Measurements from ENCODE around the gene RFC4. TPM values are rescaled to one million over a fixed set of nuclear protein-coding genes. Genes with fewer than 3 reads are reported as not detected.
"Not testable (repeated sequence)": the region's sequence is repeated elsewhere in the genome, so short reads cannot be mapped to it uniquely, and the experiment has no call there.

The RFC4 gene, protein sequence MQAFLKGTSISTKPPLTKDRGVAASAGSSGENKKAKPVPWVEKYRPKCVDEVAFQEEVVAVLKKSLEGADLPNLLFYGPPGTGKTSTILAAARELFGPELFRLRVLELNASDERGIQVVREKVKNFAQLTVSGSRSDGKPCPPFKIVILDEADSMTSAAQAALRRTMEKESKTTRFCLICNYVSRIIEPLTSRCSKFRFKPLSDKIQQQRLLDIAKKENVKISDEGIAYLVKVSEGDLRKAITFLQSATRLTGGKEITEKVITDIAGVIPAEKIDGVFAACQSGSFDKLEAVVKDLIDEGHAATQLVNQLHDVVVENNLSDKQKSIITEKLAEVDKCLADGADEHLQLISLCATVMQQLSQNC
- 10 to 100 TPM; 17.7 to 19.5 (median 18.1) TPM for polyA plus RNA-seq

GRCh38 chr3:186806089-186807055 is at the start of gene RFC4:
Gene RFC4, minus strand, starts transcription at chr3:186806482. Its CDS starts 1,769 bp downstream, at chr3:186804713.
- Mint-ChIP-seq H3K27me3 (ENCODE audit: low read depth in 3 of 3) (peaks cover 0 to 4% (median 2%) of the 10 kb centered on the region in 3 donors), H3K9me3 (peaks cover 0 to 2% (median 0%) of the 10 kb centered on the region in 6 donors), H3K4me1 (peaks cover 21 to 29% of the 10 kb centered on the region in 2 donors), H3K4me3 (peak within 1 kb of the TSS; percentile 94 to 96 (median 95)), H3K36me3 (peaks cover 3 to 6% (median 3%) of the 10 kb centered on the region in 3 donors), H3K27ac (peak within 1 kb of the TSS; percentile 91 to 95 (median 93))
- peak; percentile 76 to 79 (median 77) for DNase-seq

DNA sequence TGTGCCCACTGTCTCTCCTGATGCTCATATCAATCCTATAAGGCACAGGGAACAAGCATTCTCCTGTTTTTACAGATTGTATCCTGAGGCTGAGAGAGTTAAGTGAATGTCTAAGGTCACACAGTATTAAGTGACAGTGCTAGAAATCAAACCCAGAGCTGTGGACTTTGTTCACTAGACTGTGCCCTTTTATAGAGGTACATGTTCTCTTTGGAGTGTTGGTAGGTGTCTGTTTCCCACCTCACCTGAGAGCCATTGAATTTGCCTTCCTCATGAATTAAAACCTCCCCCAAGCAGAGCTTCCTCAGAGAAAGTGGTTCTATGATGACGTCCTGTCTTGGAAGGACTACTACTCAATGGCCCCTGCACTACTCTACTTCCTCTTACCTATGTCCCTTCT is 48.7 kb upstream of the RFC4 start:
- Mint-ChIP-seq H3K4me3 (no peak overlapping the region), H3K9me3 (peaks cover 0 to 5% (median 0%) of the 10 kb centered on the region in 6 donors), H3K4me1 (peaks cover 13 to 15% of the 10 kb centered on the region in 2 donors), H3K36me3 (peaks cover 0 to 9% (median 0%) of the 10 kb centered on the region in 3 donors), H3K27me3 (ENCODE audit: low read depth in 3 of 3) (peaks cover 0 to 2% (median 0%) of the 10 kb centered on the region in 3 donors), H3K27ac (no peak overlapping the region)
- no peak for DNase-seq

DNA sequence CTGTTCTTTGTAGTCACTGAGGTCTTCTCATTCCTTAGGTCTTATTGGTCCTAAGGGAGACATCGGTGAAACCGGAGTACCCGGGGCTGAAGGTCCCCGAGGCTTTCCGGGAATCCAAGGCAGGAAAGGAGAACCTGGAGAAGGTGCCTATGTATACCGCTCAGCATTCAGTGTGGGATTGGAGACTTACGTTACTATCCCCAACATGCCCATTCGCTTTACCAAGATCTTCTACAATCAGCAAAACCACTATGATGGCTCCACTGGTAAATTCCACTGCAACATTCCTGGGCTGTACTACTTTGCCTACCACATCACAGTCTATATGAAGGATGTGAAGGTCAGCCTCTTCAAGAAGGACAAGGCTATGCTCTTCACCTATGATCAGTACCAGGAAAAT is 47.9 kb upstream of the RFC4 start:
- peaks cover 20 to 23% of the 10 kb centered on the region in 2 donors for H3K4me1 Mint-ChIP-seq
- peaks cover 0 to 2% (median 0%) of the 10 kb centered on the region in 3 donors for H3K27me3 Mint-ChIP-seq (ENCODE audit: low read depth in 3 of 3)
- no peak overlapping the region for H3K4me3 Mint-ChIP-seq
- no peaks in the 10 kb centered on the region for H3K9me3 Mint-ChIP-seq
- peaks cover 0 to 8% (median 0%) of the 10 kb centered on the region in 3 donors for H3K36me3 Mint-ChIP-seq
- no peak for DNase-seq
- H3K27ac Mint-ChIP-seq, result no peak overlapping the region

- DNase-seq, result no peak
- Mint-ChIP-seq H3K4me3 (no peak overlapping the region), H3K9me3 (no peaks in the 10 kb centered on the region), H3K27ac (peak overlapping the region in 1 of 6 donors; percentile 24), H3K27me3 (ENCODE audit: low read depth in 3 of 3) (peaks cover 0 to 3% (median under 1%) of the 10 kb centered on the region in 3 donors), H3K36me3 (peaks cover 0 to 5% (median 0%) of the 10 kb centered on the region in 3 donors), H3K4me1 (peaks cover 20 to 24% of the 10 kb centered on the region in 2 donors)
These were observed 46.7 kb upstream of the RFC4 start for GRCh38 chr3:186852994-186853393.

- Mint-ChIP-seq H3K4me1 (peaks cover 20 to 24% of the 10 kb centered on the region in 2 donors), H3K27ac (peak overlapping the region in 2 of 6 donors; percentile 10 to 24)
- not testable (repeated sequence) for DNase-seq; H3K27me3 Mint-ChIP-seq (ENCODE audit: low read depth in 3 of 3); H3K9me3 Mint-ChIP-seq; H3K4me3 Mint-ChIP-seq; H3K36me3 Mint-ChIP-seq
These were observed 45.6 kb upstream of the RFC4 start for GRCh38 chr3:186851835-186852234.

- H3K27me3 Mint-ChIP-seq (ENCODE audit: low read depth in 3 of 3), result peaks cover 0 to 13% (median 12%) of the 10 kb centered on the region in 3 donors
- peak overlapping the region in 1 of 5 donors; percentile 28 for H3K4me3 Mint-ChIP-seq
- DNase-seq, result peak; percentile 55 to 59 (median 57)
- no peaks in the 10 kb centered on the region for H3K9me3 Mint-ChIP-seq
- peaks cover 20 to 24% of the 10 kb centered on the region in 2 donors for H3K4me1 Mint-ChIP-seq
- H3K36me3 Mint-ChIP-seq, result peaks cover 0 to 5% (median 0%) of the 10 kb centered on the region in 3 donors
- H3K27ac Mint-ChIP-seq, result no peak overlapping the region
These were observed 43.2 kb upstream of the RFC4 start for GRCh38 chr3:186849374-186849975.

GRCh38 chr3:186847437-186847836 is 41.2 kb upstream of the RFC4 start:
- Mint-ChIP-seq H3K4me3 (no peak overlapping the region), H3K27ac (no peak overlapping the region), H3K4me1 (peaks cover 19 to 24% of the 10 kb centered on the region in 2 donors), H3K27me3 (ENCODE audit: low read depth in 3 of 3) (peaks cover 0 to 12% (median 11%) of the 10 kb centered on the region in 3 donors), H3K9me3 (no peaks in the 10 kb centered on the region), H3K36me3 (no peaks in the 10 kb centered on the region)
- no peak for DNase-seq

- Mint-ChIP-seq H3K4me1 (peaks cover 8 to 13% of the 10 kb centered on the region in 2 donors), H3K27me3 (ENCODE audit: low read depth in 3 of 3) (peaks cover 0 to 12% (median 11%) of the 10 kb centered on the region in 3 donors), H3K4me3 (no peak overlapping the region), H3K36me3 (no peaks in the 10 kb centered on the region), H3K9me3 (no peaks in the 10 kb centered on the region), H3K27ac (no peak overlapping the region)
- DNase-seq, result no peak
These were observed 39.5 kb upstream of the RFC4 start for GRCh38 chr3:186845756-186846155.

- no peak overlapping the region for H3K4me3 Mint-ChIP-seq
- no peak for DNase-seq
- no peaks in the 10 kb centered on the region for H3K9me3 Mint-ChIP-seq
- no peaks in the 10 kb centered on the region for H3K36me3 Mint-ChIP-seq
- no peak overlapping the region for H3K27ac Mint-ChIP-seq
- peaks cover 7 to 9% of the 10 kb centered on the region in 2 donors for H3K4me1 Mint-ChIP-seq
- peaks cover 0 to 12% (median 11%) of the 10 kb centered on the region in 3 donors for H3K27me3 Mint-ChIP-seq (ENCODE audit: low read depth in 3 of 3)
These were observed 38.6 kb upstream of the RFC4 start for GRCh38 chr3:186844908-186845307.

DNA sequence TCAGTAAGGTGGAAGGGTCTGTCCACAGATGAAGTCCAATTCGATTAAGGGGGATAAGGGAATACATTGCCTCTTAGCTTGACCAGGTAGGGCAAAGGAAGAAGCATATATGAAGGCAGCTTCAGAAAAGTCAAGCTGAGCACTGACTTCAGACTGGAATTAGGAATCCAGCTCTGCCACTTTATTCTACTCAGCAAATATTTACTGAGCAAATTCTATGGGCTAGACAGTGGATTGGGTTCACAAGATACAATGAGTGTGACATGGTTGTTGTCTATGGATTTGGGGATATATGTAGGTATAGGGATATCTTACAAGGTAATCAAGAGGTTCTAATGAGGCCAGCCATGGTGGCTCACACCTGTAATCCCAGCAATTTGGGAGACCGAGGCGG is 36.8 kb upstream of the RFC4 start:
- H3K27ac Mint-ChIP-seq, result no peak overlapping the region
- H3K4me1 Mint-ChIP-seq, result no peaks in the 10 kb centered on the region
- no peaks in the 10 kb centered on the region for H3K36me3 Mint-ChIP-seq
- no peaks in the 10 kb centered on the region for H3K9me3 Mint-ChIP-seq
- DNase-seq, result no peak
- peaks cover 0 to 12% (median 10%) of the 10 kb centered on the region in 3 donors for H3K27me3 Mint-ChIP-seq (ENCODE audit: low read depth in 3 of 3)
- no peak overlapping the region for H3K4me3 Mint-ChIP-seq

GRCh38 chr3:186842426-186843038 is 36.2 kb upstream of the RFC4 start, which contains the start of gene ADIPOQ:
Gene ADIPOQ, plus strand, starts transcription at chr3:186842710. Its CDS starts 10,349 bp downstream, at chr3:186853059.
- Mint-ChIP-seq H3K36me3 (no peaks in the 10 kb centered on the region), H3K9me3 (no peaks in the 10 kb centered on the region), H3K27ac (no peak within 1 kb of the TSS), H3K4me1 (no peaks in the 10 kb centered on the region), H3K4me3 (no peak within 1 kb of the TSS), H3K27me3 (ENCODE audit: low read depth in 3 of 3) (peaks cover 0 to 11% (median 11%) of the 10 kb centered on the region in 3 donors)
- DNase-seq, result no peak

DNA sequence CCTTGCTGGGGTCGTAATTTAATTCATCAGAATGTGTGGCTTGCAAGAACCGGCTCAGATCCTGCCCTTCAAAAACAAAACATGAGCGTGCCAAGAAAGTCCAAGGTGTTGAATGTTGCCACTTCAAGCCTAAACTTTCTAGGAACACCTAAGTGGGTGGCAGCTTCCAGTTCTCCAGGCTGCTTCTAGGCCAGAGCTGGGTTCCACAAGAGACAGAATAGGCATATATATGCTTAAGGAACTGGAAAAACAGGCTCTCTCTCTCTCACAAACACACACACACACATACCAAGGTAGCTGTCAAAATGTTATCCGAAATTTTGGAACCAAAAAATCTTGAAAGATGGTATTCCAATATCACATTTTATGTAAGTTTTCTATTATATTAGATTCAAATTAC is 35.3 kb upstream of the RFC4 start:
- H3K36me3 Mint-ChIP-seq, result no peaks in the 10 kb centered on the region
- DNase-seq, result no peak
- H3K4me3 Mint-ChIP-seq, result no peak overlapping the region
- no peaks in the 10 kb centered on the region for H3K9me3 Mint-ChIP-seq
- peaks cover 0 to 10% (median 9%) of the 10 kb centered on the region in 3 donors for H3K27me3 Mint-ChIP-seq (ENCODE audit: low read depth in 3 of 3)
- no peak overlapping the region for H3K27ac Mint-ChIP-seq
- H3K4me1 Mint-ChIP-seq, result no peaks in the 10 kb centered on the region
